Keratinocyte (primary cell): ENCODE measurements around the gene CCDC60.

ENCODE experiments used
- CTCF ChIP-seq, 3 experiments: IDR thresholded peaks in 1 of 3; conservative IDR thresholded peaks in 1 of 3; optimal IDR thresholded peaks in 1 of 3; 2 replicates in 2 of 3; 3 replicates in 1 of 3; pipeline versions ENCODE3 to v1.5.1; 2011; ENCODE audit warnings: low read length in 3 of 3, mild to moderate bottlenecking in 3 of 3, moderate library complexity in 2 of 3, control low read depth in 1 of 3, inconsistent platforms in 1 of 3; ENCODE audit not compliant: insufficient read depth in 2 of 3; ENCODE audit errors: extremely low read depth in 1 of 3
- EZH2 ChIP-seq: IDR thresholded peaks from one replicate; pipeline ENCODE4 v1.6.1; 2012; ENCODE audit warnings: inconsistent platforms, mild to moderate bottlenecking, low read length, moderate library complexity

- TF ChIP-seq CTCF (optimal IDR thresholded peaks at IDR 0.05 in 1 of 3, IDR thresholded peaks at IDR 0.05 in 1 of 3, conservative IDR thresholded peaks at IDR 0.05 in 1 of 3; ENCODE audit: extremely low read depth in 1 of 3, insufficient read depth in 2 of 3, low read length in 3 of 3) (no peak), EZH2 (no peak)
Measured at GRCh38 chr12:119546340-119546739, 211.8 kb downstream of the CCDC60 start.
